ENCODE measurements around the gene EARS2. TPM values are rescaled to one million over a fixed set of nuclear protein-coding genes. Genes with fewer than 3 reads are reported as not detected.
"Not testable (repeated sequence)": the region's sequence is repeated elsewhere in the genome, so short reads cannot be mapped to it uniquely, and the experiment has no call there.

The EARS2 gene
- total and polyA plus RNA-seq, 2 of the 4 experiments (the other 2 are of a cell fraction), result 28.1 to 37.8 TPM

- ChIA-PET POLR2A (ENCODE audit: unreplicated experiment) (no interaction called here), CTCF (no interaction called here)
- Histone ChIP-seq H3K4ac (ENCODE audit: low read depth, low read length) (no peak overlapping the region), H3K4me1 (ENCODE audit: control insufficient read depth, insufficient read depth, low read length) (peaks cover 5% of the 10 kb centered on the region), H3K23ac (ENCODE audit: low read depth, low read length) (no peak overlapping the region), H2AFZ (replicated peaks; ENCODE audit: low read length, poor library complexity) (no peak overlapping the region), H3K56ac (ENCODE audit: extremely low read depth, insufficient read depth, low read length) (no peak overlapping the region), H3K9me1 (ENCODE audit: insufficient read depth, low read length) (peaks cover 6% of the 10 kb centered on the region; the same call in 1 of the 2 replicates), H3K9me3 (ENCODE audit: control insufficient read depth, insufficient read depth, low read length) (no peaks in the 10 kb centered on the region), H3K4me3 (ENCODE audit: insufficient read depth, low read depth, low read length) (no peak overlapping the region), H3K4me2 (ENCODE audit: low read depth, low read length) (no peak overlapping the region), H4K20me1 (ENCODE audit: insufficient read depth, low read length) (peaks cover 18% of the 10 kb centered on the region), H4K8ac (ENCODE audit: low read depth in 2 of 2, low read length in 2 of 2) (no peak overlapping the region), H4K5ac (ENCODE audit: low read depth, low read length) (no peak overlapping the region), H2BK15ac (ENCODE audit: low read depth, low read length) (no peak overlapping the region), H3K79me1 (ENCODE audit: low read depth in 1 of 2, low read length in 2 of 2) (peaks cover 13 to 33% of the 10 kb centered on the region in 2 experiments; a peak in 3 of 4 replicates), H3K27me3 (ENCODE audit: control insufficient read depth, insufficient read depth, low read length) (no peaks in the 10 kb centered on the region), H3K18ac (ENCODE audit: low read depth, low read length) (no peak overlapping the region), H4K91ac (ENCODE audit: insufficient read depth, low read depth, low read length) (no peak overlapping the region), H3K36me3 (ENCODE audit: control insufficient read depth, insufficient read depth, low read length) (peaks cover 2% of the 10 kb centered on the region), H2BK5ac (ENCODE audit: low read depth, low read length, poor library complexity, severe bottlenecking) (no peak overlapping the region), H3K27ac (ENCODE audit: insufficient read depth, low read length) (no peak overlapping the region), H2AK5ac (ENCODE audit: low read depth, low read length) (no peak overlapping the region), H2BK20ac (ENCODE audit: low read depth, low read length) (no peak overlapping the region), H2BK120ac (ENCODE audit: low read depth, low read length) (no peak overlapping the region), H3K14ac (replicated peaks; ENCODE audit: low read depth, low read length) (no peak overlapping the region), H3K9ac (ENCODE audit: low read depth, low read length) (no peak overlapping the region), H2AK9ac (replicated peaks; ENCODE audit: low read depth, low read length, poor library complexity) (no peak overlapping the region)
- dilution Hi-C loops (cut with HindIII; ENCODE audit: low sequenced_read_pairs, unreplicated experiment) (no loop called here), in situ Hi-C loops (cut with MboI; ENCODE audit: low sequenced_read_pairs) (no loop called here), intact Hi-C loops (cut with micrococcal nuclease) (no loop called here)
- BruUV-seq (replicated peaks), result no TSS peak
- no peak for DNase-seq
- no peak for TF ChIP-seq CEBPB (IDR thresholded peaks at IDR 0.05; ENCODE audit: low read depth, low read length)
- TF ChIP-seq, protein P1, sequence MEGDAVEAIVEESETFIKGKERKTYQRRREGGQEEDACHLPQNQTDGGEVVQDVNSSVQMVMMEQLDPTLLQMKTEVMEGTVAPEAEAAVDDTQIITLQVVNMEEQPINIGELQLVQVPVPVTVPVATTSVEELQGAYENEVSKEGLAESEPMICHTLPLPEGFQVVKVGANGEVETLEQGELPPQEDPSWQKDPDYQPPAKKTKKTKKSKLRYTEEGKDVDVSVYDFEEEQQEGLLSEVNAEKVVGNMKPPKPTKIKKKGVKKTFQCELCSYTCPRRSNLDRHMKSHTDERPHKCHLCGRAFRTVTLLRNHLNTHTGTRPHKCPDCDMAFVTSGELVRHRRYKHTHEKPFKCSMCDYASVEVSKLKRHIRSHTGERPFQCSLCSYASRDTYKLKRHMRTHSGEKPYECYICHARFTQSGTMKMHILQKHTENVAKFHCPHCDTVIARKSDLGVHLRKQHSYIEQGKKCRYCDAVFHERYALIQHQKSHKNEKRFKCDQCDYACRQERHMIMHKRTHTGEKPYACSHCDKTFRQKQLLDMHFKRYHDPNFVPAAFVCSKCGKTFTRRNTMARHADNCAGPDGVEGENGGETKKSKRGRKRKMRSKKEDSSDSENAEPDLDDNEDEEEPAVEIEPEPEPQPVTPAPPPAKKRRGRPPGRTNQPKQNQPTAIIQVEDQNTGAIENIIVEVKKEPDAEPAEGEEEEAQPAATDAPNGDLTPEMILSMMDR (conservative IDR thresholded peaks at IDR 0.05; ENCODE audit: low read depth, low read length), result no peak
- TF ChIP-seq MAFK (IDR thresholded peaks at IDR 0.05; ENCODE audit: low read depth, low read length), result no peak
- ATAC-seq (ENCODE audit: low read depth), result no peak
- no CpG with 5 or more reads among the region's 7 CpGs for WGBS, 2 experiments (ENCODE audit: extremely low coverage in 2 of 2, insufficient read length in 1 of 2)
These were observed 45.4 kb downstream of the EARS2 start for GRCh38 chr16:23511731-23512130.

DNA sequence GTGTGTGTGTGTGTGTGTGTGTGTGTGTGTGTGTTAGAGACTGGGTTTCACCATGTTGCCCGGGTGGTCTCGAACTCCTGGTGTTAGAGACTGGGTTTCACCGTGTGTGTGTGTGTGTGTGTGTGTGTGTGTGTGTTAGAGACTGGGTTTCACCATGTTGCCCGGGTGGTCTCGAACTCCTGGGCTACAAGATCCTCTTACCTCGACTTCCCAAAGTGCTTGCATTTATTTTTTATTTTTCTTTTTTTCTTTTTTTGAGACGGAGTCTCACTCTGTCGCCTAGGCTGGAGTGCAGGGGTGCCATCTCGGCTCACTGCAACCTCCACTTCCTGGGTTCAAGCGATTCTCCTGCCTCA, 46.3 kb downstream of the EARS2 start:
- in situ Hi-C loops (cut with MboI; ENCODE audit: low sequenced_read_pairs); DNase-seq; H4K91ac ChIP-seq (ENCODE audit: insufficient read depth, low read depth, low read length); H2BK120ac ChIP-seq (ENCODE audit: low read depth, low read length); H3K27me3 ChIP-seq (ENCODE audit: control insufficient read depth, insufficient read depth, low read length); H3K9me1 ChIP-seq (ENCODE audit: insufficient read depth, low read length); H2BK15ac ChIP-seq (ENCODE audit: low read depth, low read length); intact Hi-C loops (cut with micrococcal nuclease); H4K5ac ChIP-seq (ENCODE audit: low read depth, low read length); BruUV-seq (replicated peaks); H3K36me3 ChIP-seq (ENCODE audit: control insufficient read depth, insufficient read depth, low read length); H3K4me1 ChIP-seq (ENCODE audit: control insufficient read depth, insufficient read depth, low read length); H3K27ac ChIP-seq (ENCODE audit: insufficient read depth, low read length); POLR2A ChIA-PET (ENCODE audit: unreplicated experiment); H3K18ac ChIP-seq (ENCODE audit: low read depth, low read length); H3K9me3 ChIP-seq (ENCODE audit: control insufficient read depth, insufficient read depth, low read length); H3K14ac ChIP-seq (replicated peaks; ENCODE audit: low read depth, low read length); ATAC-seq (ENCODE audit: low read depth); H2BK20ac ChIP-seq (ENCODE audit: low read depth, low read length); dilution Hi-C loops (cut with HindIII; ENCODE audit: low sequenced_read_pairs, unreplicated experiment); H3K56ac ChIP-seq (ENCODE audit: extremely low read depth, insufficient read depth, low read length): not testable (repeated sequence)
- H3K9ac ChIP-seq (ENCODE audit: low read depth, low read length), result peak overlapping the region; percentile 28; the same call in 1 of the 2 replicates
- peak overlapping the region; percentile 93 for H2AFZ ChIP-seq (replicated peaks; ENCODE audit: low read length, poor library complexity)
- peak overlapping the region; percentile 55 for H2BK5ac ChIP-seq (ENCODE audit: low read depth, low read length, poor library complexity, severe bottlenecking)
- H3K4me2 ChIP-seq (ENCODE audit: low read depth, low read length), result peak overlapping the region; percentile 80
- peak overlapping the region; percentile 49; the same call in 1 of the 2 replicates for H2AK5ac ChIP-seq (ENCODE audit: low read depth, low read length)
- no CpG with 5 or more reads among the region's 10 CpGs for WGBS, 2 experiments (ENCODE audit: extremely low coverage in 2 of 2, insufficient read length in 1 of 2)
- peak overlapping the region; percentile 62; the same call in 1 of the 2 replicates for H3K4ac ChIP-seq (ENCODE audit: low read depth, low read length)
- peak overlapping the region; percentile 63; the same call in 1 of the 2 replicates for H3K23ac ChIP-seq (ENCODE audit: low read depth, low read length)
- peak overlapping the region; percentile 80 for H3K4me3 ChIP-seq (ENCODE audit: insufficient read depth, low read depth, low read length)
- H3K79me1 ChIP-seq (ENCODE audit: low read depth in 1 of 2, low read length in 2 of 2), result peaks cover 19 to 42% of the 10 kb centered on the region in 2 experiments; a peak in 3 of 4 replicates
- peak overlapping the region; percentile 47 to 86; a peak in 2 of 4 replicates for H4K8ac ChIP-seq (ENCODE audit: low read depth in 2 of 2, low read length in 2 of 2)
- CTCF ChIA-PET, result interaction anchor here (0.7 kb wide), 1 partner anchor 12 kb away, joined by 3 read pairs; no protein-coding TSS in a partner anchor
- H4K20me1 ChIP-seq (ENCODE audit: insufficient read depth, low read length), result peaks cover 27% of the 10 kb centered on the region
- H2AK9ac ChIP-seq (replicated peaks; ENCODE audit: low read depth, low read length, poor library complexity), result peak overlapping the region; percentile 78
